Keratinocyte (primary cell): Measurements from ENCODE around the gene APOF. TPM values are rescaled to one million over a fixed set of nuclear protein-coding genes. Genes with fewer than 3 reads are reported as not detected.
A peak's percentile ranks its signal among the peaks of the same experiment; 100 is the strongest.
"Not testable (repeated sequence)": the region's sequence is repeated elsewhere in the genome, so short reads cannot be mapped to it uniquely, and the experiment has no call there.

ENCODE experiments used
- DNase-seq: peaks from one replicate; pipeline ENCODE4 v3.0.0-alpha.2; 2011; ENCODE audit warnings: low read depth, missing footprints, low spot score
- FAIRE-seq: peaks from 2 replicates; lab custom pipeline; 2011; peaks lifted over from hg19 to GRCh38; lab: Jason Lieb, UNC
- H2AFZ ChIP-seq: 2 replicates; pipeline ENCODE4 v1.6.0; 2012; ENCODE audit warnings: low read length, control low read depth, inconsistent platforms; ENCODE audit not compliant: control insufficient read depth
- H3K27ac ChIP-seq: 2 replicates; pipeline ENCODE4 v1.5.1; 2011; ENCODE audit warnings: low read length; ENCODE audit not compliant: control insufficient read depth, insufficient read depth
- H3K27me3 ChIP-seq: 3 replicates; pipeline ENCODE4 v1.6.0; 2011; ENCODE audit warnings: low read length; ENCODE audit not compliant: control insufficient read depth, insufficient read depth; ENCODE audit errors: extremely low read depth
- H3K36me3 ChIP-seq, 2 experiments: 2 replicates in 1 of 2; 3 replicates in 1 of 2; pipeline ENCODE4 v1.5.1; 2011; ENCODE audit warnings: low read length in 2 of 2, mild to moderate bottlenecking in 1 of 2; ENCODE audit not compliant: control insufficient read depth in 2 of 2, insufficient read depth in 2 of 2; ENCODE audit errors: extremely low read depth in 1 of 2
- H3K4me1 ChIP-seq: 3 replicates; pipeline ENCODE4 v1.5.1; 2011; ENCODE audit warnings: low read length; ENCODE audit not compliant: control insufficient read depth, insufficient read depth; ENCODE audit errors: extremely low read depth
- H3K4me2 ChIP-seq: 3 replicates; pipeline ENCODE4 v1.6.0; 2011; ENCODE audit warnings: low read depth, low read length; ENCODE audit not compliant: control insufficient read depth, insufficient read depth; ENCODE audit errors: extremely low read depth
- H3K4me3 ChIP-seq, 3 experiments: fragments of 200-600 bp in 1 of 3; sonication (generic) in 1 of 3; 2 replicates in 2 of 3; 3 replicates in 1 of 3; pipeline ENCODE4 v1.5.1; 2011 to 2016; ENCODE audit warnings: low read length in 3 of 3, mild to moderate bottlenecking in 3 of 3, control low read depth in 2 of 3, inconsistent platforms in 1 of 3, low read depth in 1 of 3, mixed read lengths in 1 of 3, mixed run types in 1 of 3, moderate library complexity in 1 of 3; ENCODE audit not compliant: control insufficient read depth in 2 of 3, insufficient read depth in 2 of 3; ENCODE audit errors: extremely low read depth in 1 of 3
- H3K79me2 ChIP-seq: 2 replicates; pipeline ENCODE4 v1.6.0; 2012; ENCODE audit warnings: low read length; ENCODE audit not compliant: control insufficient read depth, insufficient read depth
- H3K9ac ChIP-seq: 3 replicates; pipeline ENCODE4 v1.6.0; 2011; ENCODE audit warnings: low read length; ENCODE audit not compliant: control insufficient read depth, insufficient read depth; ENCODE audit errors: extremely low read depth
- H3K9me1 ChIP-seq: 3 replicates; pipeline ENCODE4 v1.6.0; 2011; ENCODE audit warnings: low read length; ENCODE audit not compliant: control insufficient read depth, insufficient read depth; ENCODE audit errors: extremely low read depth
- H3K9me3 ChIP-seq: 2 replicates; pipeline ENCODE4 v1.5.1; 2012; ENCODE audit warnings: low read depth, low read length; ENCODE audit not compliant: control insufficient read depth
- H4K20me1 ChIP-seq: 3 replicates; pipeline ENCODE4 v1.6.0; 2011; ENCODE audit warnings: low read length; ENCODE audit not compliant: control insufficient read depth, insufficient read depth; ENCODE audit errors: extremely low read depth
- EZH2 ChIP-seq: IDR thresholded peaks from one replicate; pipeline ENCODE4 v1.6.1; 2012; ENCODE audit warnings: inconsistent platforms, mild to moderate bottlenecking, low read length, moderate library complexity
- dilution Hi-C: fragments of 300-500 bp; cut with MboI; formaldehyde crosslinking; loops from one replicate; pipeline ENCODE4 v1.7.0; 2020; ENCODE audit warnings: low sequenced_read_pairs; ENCODE audit not compliant: extremely low pct_ligation_motif_present
- polyA plus RNA-seq, 5 experiments: library from polyadenylated mRNA; depleted of rRNA in 3 of 5; stranded (reverse) in 3 of 5; stranded (forward) in 1 of 5; unstranded in 1 of 5; fragments of >200 nt; gene quantifications; 1 replicate in 1 of 5; 2 replicates in 3 of 5; 3 replicates in 1 of 5; pipeline versions ENCODE4 v1.2.1 to v1.2.3, GENCODE V29; 2011 to 2012; ENCODE audit warnings: missing spikeins in 2 of 5, low read depth in 1 of 5, low replicate concordance in 1 of 5
- TF ChIP-seq, protein P1 (sequence below), 3 experiments: IDR thresholded peaks in 1 of 3; conservative IDR thresholded peaks in 1 of 3; optimal IDR thresholded peaks in 1 of 3; 2 replicates in 2 of 3; 3 replicates in 1 of 3; pipeline versions ENCODE3 to v1.5.1; 2011; ENCODE audit warnings: low read length in 3 of 3, mild to moderate bottlenecking in 3 of 3, moderate library complexity in 2 of 3, control low read depth in 1 of 3, inconsistent platforms in 1 of 3; ENCODE audit not compliant: insufficient read depth in 2 of 3; ENCODE audit errors: extremely low read depth in 1 of 3

APOF gene
- polyA plus RNA-seq, 1 donor (not counting 4 experiments of a cell fraction or from before 2014, with no cell fraction given), result not detected

- DNase-seq (no peak), FAIRE-seq (no peak)
- peaks cover 2% of the 10 kb centered on the region for H3K79me2 ChIP-seq
- H3K27ac ChIP-seq, result peak overlapping the region; percentile 89
- dilution Hi-C loops, result no loop called here
- peak overlapping the region; percentile 53 for H3K9ac ChIP-seq
- no peak overlapping the region for H3K4me3 ChIP-seq
- H2AFZ ChIP-seq, result no peak overlapping the region
- H3K27me3 ChIP-seq, result no peaks in the 10 kb centered on the region
- H3K9me1 ChIP-seq, result no peaks in the 10 kb centered on the region
- H3K4me2 ChIP-seq, result peak overlapping the region; percentile 57
- no peaks in the 10 kb centered on the region for H3K9me3 ChIP-seq
- TF ChIP-seq, protein P1, sequence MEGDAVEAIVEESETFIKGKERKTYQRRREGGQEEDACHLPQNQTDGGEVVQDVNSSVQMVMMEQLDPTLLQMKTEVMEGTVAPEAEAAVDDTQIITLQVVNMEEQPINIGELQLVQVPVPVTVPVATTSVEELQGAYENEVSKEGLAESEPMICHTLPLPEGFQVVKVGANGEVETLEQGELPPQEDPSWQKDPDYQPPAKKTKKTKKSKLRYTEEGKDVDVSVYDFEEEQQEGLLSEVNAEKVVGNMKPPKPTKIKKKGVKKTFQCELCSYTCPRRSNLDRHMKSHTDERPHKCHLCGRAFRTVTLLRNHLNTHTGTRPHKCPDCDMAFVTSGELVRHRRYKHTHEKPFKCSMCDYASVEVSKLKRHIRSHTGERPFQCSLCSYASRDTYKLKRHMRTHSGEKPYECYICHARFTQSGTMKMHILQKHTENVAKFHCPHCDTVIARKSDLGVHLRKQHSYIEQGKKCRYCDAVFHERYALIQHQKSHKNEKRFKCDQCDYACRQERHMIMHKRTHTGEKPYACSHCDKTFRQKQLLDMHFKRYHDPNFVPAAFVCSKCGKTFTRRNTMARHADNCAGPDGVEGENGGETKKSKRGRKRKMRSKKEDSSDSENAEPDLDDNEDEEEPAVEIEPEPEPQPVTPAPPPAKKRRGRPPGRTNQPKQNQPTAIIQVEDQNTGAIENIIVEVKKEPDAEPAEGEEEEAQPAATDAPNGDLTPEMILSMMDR (optimal IDR thresholded peaks at IDR 0.05 in 1 of 3, IDR thresholded peaks at IDR 0.05 in 1 of 3, conservative IDR thresholded peaks at IDR 0.05 in 1 of 3; ENCODE audit: extremely low read depth in 1 of 3, insufficient read depth in 2 of 3, low read length in 3 of 3), result no peak
- peaks cover 29% of the 10 kb centered on the region for H3K4me1 ChIP-seq
- no peaks in the 10 kb centered on the region for H4K20me1 ChIP-seq
- peaks cover 0 to 7% of the 10 kb centered on the region in 2 experiments for H3K36me3 ChIP-seq
These were observed 24.9 kb downstream of the APOF start for GRCh38 chr12:56337753-56338251.

- H3K79me2 ChIP-seq, result peaks cover 2% of the 10 kb centered on the region
- H3K4me1 ChIP-seq, result peaks cover 30% of the 10 kb centered on the region
- FAIRE-seq, result no peak
- DNase-seq, result no peak
- no peak for TF ChIP-seq EZH2
- TF ChIP-seq, protein P1 (optimal IDR thresholded peaks at IDR 0.05 in 1 of 3, IDR thresholded peaks at IDR 0.05 in 1 of 3, conservative IDR thresholded peaks at IDR 0.05 in 1 of 3; ENCODE audit: extremely low read depth in 1 of 3, insufficient read depth in 2 of 3, low read length in 3 of 3), result no peak
- no peaks in the 10 kb centered on the region for H3K9me3 ChIP-seq
- no peaks in the 10 kb centered on the region for H3K9me1 ChIP-seq
- no peak overlapping the region for H3K9ac ChIP-seq
- H3K4me2 ChIP-seq, result no peak overlapping the region
- peaks cover 0 to 3% of the 10 kb centered on the region in 2 experiments for H3K36me3 ChIP-seq
- no peaks in the 10 kb centered on the region for H3K27me3 ChIP-seq
- H3K27ac ChIP-seq, result no peak overlapping the region
- no peak overlapping the region for H2AFZ ChIP-seq
- no peaks in the 10 kb centered on the region for H4K20me1 ChIP-seq
- H3K4me3 ChIP-seq, result no peak overlapping the region
- dilution Hi-C loops, result no loop called here
These were observed 26.1 kb downstream of the APOF start for GRCh38 chr12:56336361-56337167.

GRCh38 chr12:56335527-56335926, 27.1 kb downstream of the APOF start:
- H2AFZ ChIP-seq, H3K79me2 ChIP-seq, DNase-seq, H3K4me3 ChIP-seq, H3K27ac ChIP-seq, FAIRE-seq, H3K9me3 ChIP-seq, H4K20me1 ChIP-seq, H3K9me1 ChIP-seq, H3K36me3 ChIP-seq, H3K27me3 ChIP-seq, dilution Hi-C loops, H3K4me2 ChIP-seq, H3K9ac ChIP-seq: not testable (repeated sequence)
- peaks cover 30% of the 10 kb centered on the region for H3K4me1 ChIP-seq
